ENCODE data around the gene ACTL6B. TPM values are rescaled to one million over a fixed set of nuclear protein-coding genes. Genes with fewer than 3 reads are reported as not detected.

ACTL6B gene
- total and polyA plus RNA-seq, 3 donors from 2014 or later: 0.79 to 2.1 (median 1.2) TPM

DNA sequence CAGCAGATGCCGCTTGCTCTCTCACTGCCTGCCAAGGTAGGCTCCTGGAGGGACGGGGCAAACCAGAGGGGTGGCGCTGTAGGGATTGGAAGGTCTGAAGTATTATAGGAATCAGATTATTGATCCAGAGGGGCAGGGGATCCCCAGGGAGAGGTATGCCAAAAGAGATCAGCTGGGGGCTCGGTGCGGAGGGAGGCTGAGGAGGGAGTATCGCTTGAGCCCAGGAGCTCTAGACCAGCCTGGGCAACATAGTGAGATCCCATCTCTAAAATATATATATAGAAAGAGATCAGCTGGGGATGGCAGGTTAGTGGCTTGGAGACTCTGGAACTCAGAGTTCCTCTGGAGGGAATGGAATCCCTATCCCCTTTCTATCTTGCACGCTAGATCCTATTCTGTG lies 61.1 kb downstream of the ACTL6B start:
- peaks cover 10% of the 10 kb centered on the region for H3K4me1 ChIP-seq
- no peaks in the 10 kb centered on the region for H3K9me3 ChIP-seq
- intact Hi-C loops (cut with DNase I; ENCODE audit: low total_unique reads): no loop called here
- H3K4me3 ChIP-seq: no peak overlapping the region
- H3K27me3 ChIP-seq: no peaks in the 10 kb centered on the region
- 96 to 98% methylated on average over 7 of the region's 7 CpGs for WGBS, 2 donors
- TF ChIP-seq, protein P1, sequence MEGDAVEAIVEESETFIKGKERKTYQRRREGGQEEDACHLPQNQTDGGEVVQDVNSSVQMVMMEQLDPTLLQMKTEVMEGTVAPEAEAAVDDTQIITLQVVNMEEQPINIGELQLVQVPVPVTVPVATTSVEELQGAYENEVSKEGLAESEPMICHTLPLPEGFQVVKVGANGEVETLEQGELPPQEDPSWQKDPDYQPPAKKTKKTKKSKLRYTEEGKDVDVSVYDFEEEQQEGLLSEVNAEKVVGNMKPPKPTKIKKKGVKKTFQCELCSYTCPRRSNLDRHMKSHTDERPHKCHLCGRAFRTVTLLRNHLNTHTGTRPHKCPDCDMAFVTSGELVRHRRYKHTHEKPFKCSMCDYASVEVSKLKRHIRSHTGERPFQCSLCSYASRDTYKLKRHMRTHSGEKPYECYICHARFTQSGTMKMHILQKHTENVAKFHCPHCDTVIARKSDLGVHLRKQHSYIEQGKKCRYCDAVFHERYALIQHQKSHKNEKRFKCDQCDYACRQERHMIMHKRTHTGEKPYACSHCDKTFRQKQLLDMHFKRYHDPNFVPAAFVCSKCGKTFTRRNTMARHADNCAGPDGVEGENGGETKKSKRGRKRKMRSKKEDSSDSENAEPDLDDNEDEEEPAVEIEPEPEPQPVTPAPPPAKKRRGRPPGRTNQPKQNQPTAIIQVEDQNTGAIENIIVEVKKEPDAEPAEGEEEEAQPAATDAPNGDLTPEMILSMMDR (IDR thresholded peaks at IDR 0.05): no peak
- TF ChIP-seq POLR2A (IDR thresholded peaks at IDR 0.05): no peak
- no peak overlapping the region for H3K27ac ChIP-seq
- H3K36me3 ChIP-seq (ENCODE audit: low read depth, missing control alignments): no peaks in the 10 kb centered on the region
- DNase-seq: no peak

Other genes starting within 250 kb of the ACTL6B start
- gene ZCWPW1, start 227.7 kb downstream of the ACTL6B start, total RNA-seq: 100 to 1,000 TPM in 1 of 2 donors, 10 to 100 TPM in 1; 83.5 to 145 TPM
- 96.5 TPM for gene ZCWPW1, start 227.7 kb downstream of the ACTL6B start, polyA plus RNA-seq (ENCODE audit: insufficient read depth, low read depth, low replicate concordance)
- gene MEPCE, start 226.6 kb downstream of the ACTL6B start, total RNA-seq: 10 to 100 TPM; 74.6 to 89.3 TPM
- 182 TPM for gene MEPCE, start 226.6 kb downstream of the ACTL6B start, polyA plus RNA-seq (ENCODE audit: insufficient read depth, low read depth, low replicate concordance)
- 100 to 1,000 TPM in 1 of 2 donors, 10 to 100 TPM in 1; 97.6 to 128 TPM for gene PPP1R35, start 220.0 kb downstream of the ACTL6B start, total RNA-seq
- gene PPP1R35, start 220.0 kb downstream of the ACTL6B start, polyA plus RNA-seq (ENCODE audit: insufficient read depth, low read depth, low replicate concordance): 76.4 TPM
- 10 to 100 TPM; 34.0 to 45.8 TPM for gene SPACDR, start 192.2 kb downstream of the ACTL6B start, total RNA-seq
- 84.9 TPM for gene SPACDR, start 192.2 kb downstream of the ACTL6B start, polyA plus RNA-seq (ENCODE audit: insufficient read depth, low read depth, low replicate concordance)
- gene TSC22D4, start 177.2 kb downstream of the ACTL6B start, total RNA-seq: 100 to 1,000 TPM; 135 to 165 TPM
- 57.4 TPM for gene TSC22D4, start 177.2 kb downstream of the ACTL6B start, polyA plus RNA-seq (ENCODE audit: insufficient read depth, low read depth, low replicate concordance)
- gene NYAP1, start 172.5 kb downstream of the ACTL6B start, total RNA-seq: 10 to 100 TPM; 24.7 to 27.3 TPM
- 15.7 TPM for gene NYAP1, start 172.5 kb downstream of the ACTL6B start, polyA plus RNA-seq (ENCODE audit: insufficient read depth, low read depth, low replicate concordance)
- 10 to 100 TPM; 62.0 to 67.2 TPM for gene AGFG2, start 117.2 kb downstream of the ACTL6B start, total RNA-seq
- gene AGFG2, start 117.2 kb downstream of the ACTL6B start, polyA plus RNA-seq (ENCODE audit: insufficient read depth, low read depth, low replicate concordance): 51.4 TPM
- gene SAP25, start 82.5 kb downstream of the ACTL6B start, total RNA-seq: 10 to 100 TPM; 28.4 to 29.9 TPM
- gene SAP25, start 82.5 kb downstream of the ACTL6B start, polyA plus RNA-seq (ENCODE audit: insufficient read depth, low read depth, low replicate concordance): 30.3 TPM
- gene LRCH4, start 70.3 kb downstream of the ACTL6B start, total RNA-seq: 100 to 1,000 TPM; 314 to 378 TPM
- 159 TPM for gene LRCH4, start 70.3 kb downstream of the ACTL6B start, polyA plus RNA-seq (ENCODE audit: insufficient read depth, low read depth, low replicate concordance)
- 10 to 100 TPM; 37.5 to 74.5 TPM for gene FBXO24, start 70.1 kb downstream of the ACTL6B start, total RNA-seq
- 112 TPM for gene FBXO24, start 70.1 kb downstream of the ACTL6B start, polyA plus RNA-seq (ENCODE audit: insufficient read depth, low read depth, low replicate concordance)
- gene PCOLCE, start 54.1 kb downstream of the ACTL6B start, total RNA-seq: 10 to 100 TPM; 26.0 to 30.2 TPM
- 104 TPM for gene PCOLCE, start 54.1 kb downstream of the ACTL6B start, polyA plus RNA-seq (ENCODE audit: insufficient read depth, low read depth, low replicate concordance)
- gene MOSPD3, start 43.9 kb downstream of the ACTL6B start, total RNA-seq: 10 to 100 TPM; 40.6 to 78.9 TPM
- gene MOSPD3, start 43.9 kb downstream of the ACTL6B start, polyA plus RNA-seq (ENCODE audit: insufficient read depth, low read depth, low replicate concordance): 62.8 TPM
- gene TFR2, start 14.9 kb downstream of the ACTL6B start, total RNA-seq: 1 to 10 TPM in 1 of 2 donors, under 1 TPM in 1; 0.87 to 1.5 TPM
- gene TFR2, start 14.9 kb downstream of the ACTL6B start, polyA plus RNA-seq (ENCODE audit: insufficient read depth, low read depth, low replicate concordance): 1.1 TPM
- gene GNB2, start 17.3 kb upstream of the ACTL6B start, total RNA-seq: 100 to 1,000 TPM; 195 to 325 TPM
- gene GNB2, start 17.3 kb upstream of the ACTL6B start, polyA plus RNA-seq (ENCODE audit: insufficient read depth, low read depth, low replicate concordance): 200 TPM
- gene GIGYF1, start 37.8 kb upstream of the ACTL6B start, total RNA-seq: 100 to 1,000 TPM; 105 to 106 TPM
- gene GIGYF1, start 37.8 kb upstream of the ACTL6B start, polyA plus RNA-seq (ENCODE audit: insufficient read depth, low read depth, low replicate concordance): 40.5 TPM
- 10 to 100 TPM; 33.6 to 39.4 TPM for gene POP7, start 49.7 kb upstream of the ACTL6B start, total RNA-seq
- gene POP7, start 49.7 kb upstream of the ACTL6B start, polyA plus RNA-seq (ENCODE audit: insufficient read depth, low read depth, low replicate concordance): 21.6 TPM
- gene EPO, start 64.0 kb upstream of the ACTL6B start, total RNA-seq: under 1 TPM; 0.63 to 0.93 TPM
- gene EPO, start 64.0 kb upstream of the ACTL6B start, polyA plus RNA-seq (ENCODE audit: insufficient read depth, low read depth, low replicate concordance): 0.65 TPM
- gene ZAN, start 77.1 kb upstream of the ACTL6B start, total RNA-seq: 1 to 10 TPM; 1.6 to 1.7 TPM
- gene ZAN, start 77.1 kb upstream of the ACTL6B start, polyA plus RNA-seq (ENCODE audit: insufficient read depth, low read depth, low replicate concordance): 3.0 TPM
- 10 to 100 TPM; 35.9 to 49.6 TPM for gene EPHB4, start 171.1 kb upstream of the ACTL6B start, total RNA-seq
- gene EPHB4, start 171.1 kb upstream of the ACTL6B start, polyA plus RNA-seq (ENCODE audit: insufficient read depth, low read depth, low replicate concordance): 30.5 TPM
- gene SLC12A9, start 196.3 kb upstream of the ACTL6B start, total RNA-seq: 10 to 100 TPM; 13.8 to 18.9 TPM
- 12.8 TPM for gene SLC12A9, start 196.3 kb upstream of the ACTL6B start, polyA plus RNA-seq (ENCODE audit: insufficient read depth, low read depth, low replicate concordance)
- 10 to 100 TPM; 46.8 to 99.6 TPM for gene TRIP6, start 210.9 kb upstream of the ACTL6B start, total RNA-seq
- 49.8 TPM for gene TRIP6, start 210.9 kb upstream of the ACTL6B start, polyA plus RNA-seq (ENCODE audit: insufficient read depth, low read depth, low replicate concordance)
- 100 to 1,000 TPM; 255 to 291 TPM for gene SRRT, start 218.7 kb upstream of the ACTL6B start, total RNA-seq
- 389 TPM for gene SRRT, start 218.7 kb upstream of the ACTL6B start, polyA plus RNA-seq (ENCODE audit: insufficient read depth, low read depth, low replicate concordance)
- 1 to 10 TPM; 3.0 to 4.2 TPM for gene UFSP1, start 233.3 kb upstream of the ACTL6B start, total RNA-seq
- 1.3 TPM for gene UFSP1, start 233.3 kb upstream of the ACTL6B start, polyA plus RNA-seq (ENCODE audit: insufficient read depth, low read depth, low replicate concordance)
- 10 to 100 TPM in 1 of 2 donors, 1 to 10 TPM in 1; 9.8 to 10.5 TPM for gene ACHE, start 239.4 kb upstream of the ACTL6B start, total RNA-seq
- gene ACHE, start 239.4 kb upstream of the ACTL6B start, polyA plus RNA-seq (ENCODE audit: insufficient read depth, low read depth, low replicate concordance): 5.1 TPM